GM19025 (cell line): ENCODE results near the gene PLAGL1.
"Not testable (repeated sequence)": the region's sequence is repeated elsewhere in the genome, so short reads cannot be mapped to it uniquely, and the experiment has no call there.

Experiments used
- ATAC-seq: cut with Tn5 transposase; IDR thresholded peaks from one replicate; pipeline ENCODE4 v1.9.1; 2021; ENCODE audit warnings: mild to moderate bottlenecking, low read depth, moderate library complexity; ENCODE audit not compliant: unreplicated experiment

The PLAGL1 gene

GRCh38 chr6:144008120-144008811 lies at the start of gene PLAGL1:
Gene PLAGL1 (minus strand): TSS chr6:144008259. CDS start chr6:143948136, 60,123 bp downstream.
- ATAC-seq: peak; percentile 66

GRCh38 chr6:144055121-144055931 lies 47.3 kb upstream of the PLAGL1 start:
- peak; percentile 86 for ATAC-seq

GRCh38 chr6:144053601-144054000 lies 45.5 kb upstream of the PLAGL1 start:
- no peak for ATAC-seq

GRCh38 chr6:144052488-144052887 lies 44.4 kb upstream of the PLAGL1 start:
- ATAC-seq: no peak

- ATAC-seq: no peak
These were observed 41.3 kb upstream of the PLAGL1 start for GRCh38 chr6:144049386-144049785.

GRCh38 chr6:144047688-144048087 lies 39.6 kb upstream of the PLAGL1 start:
- ATAC-seq: no peak

- not testable (repeated sequence) for ATAC-seq
These were observed 38.6 kb upstream of the PLAGL1 start for GRCh38 chr6:144046672-144047071.

- not testable (repeated sequence) for ATAC-seq
These were observed 36.9 kb upstream of the PLAGL1 start for GRCh38 chr6:144044989-144045388.

GRCh38 chr6:144036835-144037195 lies 28.8 kb upstream of the PLAGL1 start:
- no peak for ATAC-seq

GRCh38 chr6:144036064-144036834 lies 28.2 kb upstream of the PLAGL1 start:
- ATAC-seq: no peak

GRCh38 chr6:144035416-144035815 lies 27.4 kb upstream of the PLAGL1 start:
- ATAC-seq: no peak

- ATAC-seq: no peak
These were observed 26.0 kb upstream of the PLAGL1 start for GRCh38 chr6:144033816-144034735.

GRCh38 chr6:144029452-144029851 lies 21.4 kb upstream of the PLAGL1 start:
- no peak for ATAC-seq

GRCh38 chr6:144027932-144028587 lies 20.0 kb upstream of the PLAGL1 start:
- ATAC-seq: no peak

GRCh38 chr6:144023216-144023615 lies 15.2 kb upstream of the PLAGL1 start:
- no peak for ATAC-seq

GRCh38 chr6:144019929-144020328 lies 11.9 kb upstream of the PLAGL1 start:
- no peak for ATAC-seq

GRCh38 chr6:144017166-144018094 lies 9.4 kb upstream of the PLAGL1 start:
- ATAC-seq: no peak

GRCh38 chr6:144013486-144013909 lies 5.4 kb upstream of the PLAGL1 start:
- ATAC-seq: no peak
